Activated naive CD4-positive, alpha-beta T cell treated with anti-CD3 and anti-CD28 coated beads, Interleukin-2, amount 50 U/mL, for 72 hours (primary cell): ENCODE measurements around the gene UMODL1. TPM values are rescaled to one million over a fixed set of nuclear protein-coding genes. Genes with fewer than 3 reads are reported as not detected.
"Not testable (repeated sequence)": the region's sequence is repeated elsewhere in the genome, so short reads cannot be mapped to it uniquely, and the experiment has no call there.

Experiments used
- ATAC-seq, 2 donors: fragments of 150-1000 bp; cut with Tn5 transposase; 2 replicates each; pipeline ENCODE4 v1.10.0; 2021; ENCODE audit warnings: mild to moderate bottlenecking in 2 of 2, moderate library complexity in 2 of 2
- DNase-seq, 2 donors: peaks; one replicate each; pipeline ENCODE4 v3.0.0; 2021 to 2022; ENCODE audit warnings: low spot score in 2 of 2
- H3K27ac Mint-ChIP-seq, 2 donors: one replicate each; pipeline ENCODE4 v1.8.0; 2022; ENCODE audit warnings: mild to moderate bottlenecking in 2 of 2, mixed read lengths in 2 of 2
- H3K36me3 Mint-ChIP-seq, 2 donors: one replicate each; pipeline ENCODE4 v1.8.0; 2022; ENCODE audit warnings: mixed read lengths in 2 of 2
- H3K9me3 Mint-ChIP-seq, 2 donors: one replicate each; pipeline ENCODE4 v1.8.0; 2022; ENCODE audit warnings: mixed read lengths in 2 of 2
- total RNA-seq, 2 donors: library from RNA; stranded (reverse); gene quantifications; one replicate each; pipeline ENCODE4 v1.2.3, GENCODE V29; 2022

Gene UMODL1
- total RNA-seq, 2 donors from 2014 or later = 0.09 to 0.18 TPM

DNA sequence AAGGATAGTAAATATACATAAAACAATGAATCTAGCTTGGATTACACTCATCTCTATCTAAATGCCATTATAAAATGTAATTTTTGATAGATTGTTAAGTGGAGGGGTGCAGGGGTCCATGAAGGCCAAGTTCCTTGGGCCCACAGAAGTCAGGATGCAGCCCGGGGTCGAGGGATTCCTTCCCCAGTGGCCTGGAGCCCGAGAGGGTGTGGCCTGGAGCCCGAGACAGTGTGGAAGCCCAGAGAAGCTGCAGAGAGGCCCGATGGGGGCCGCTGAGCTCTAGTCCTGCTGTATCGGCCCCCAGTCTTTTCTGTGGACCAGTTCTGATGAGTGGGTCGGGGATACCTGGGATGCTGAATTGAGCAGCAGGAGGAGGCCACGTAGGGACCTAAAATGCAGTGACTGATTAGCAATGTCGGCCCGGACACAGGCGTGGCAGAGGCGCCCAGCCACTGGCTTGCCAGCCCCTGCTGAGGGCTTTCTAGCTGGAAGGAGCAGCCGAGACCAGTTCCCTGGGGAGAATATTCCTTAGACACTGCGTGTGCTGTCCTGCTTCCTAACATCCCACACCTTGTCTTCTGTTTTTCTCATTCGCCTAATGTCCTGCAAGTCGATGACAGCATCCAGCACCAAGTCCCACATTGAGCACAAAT lies 38.9 kb downstream of the UMODL1 start:
- Mint-ChIP-seq H3K9me3 (no peaks in the 10 kb centered on the region), H3K36me3 (no peaks in the 10 kb centered on the region), H3K27ac (no peak overlapping the region)
- no peak for DNase-seq
- ATAC-seq = no peak

DNA sequence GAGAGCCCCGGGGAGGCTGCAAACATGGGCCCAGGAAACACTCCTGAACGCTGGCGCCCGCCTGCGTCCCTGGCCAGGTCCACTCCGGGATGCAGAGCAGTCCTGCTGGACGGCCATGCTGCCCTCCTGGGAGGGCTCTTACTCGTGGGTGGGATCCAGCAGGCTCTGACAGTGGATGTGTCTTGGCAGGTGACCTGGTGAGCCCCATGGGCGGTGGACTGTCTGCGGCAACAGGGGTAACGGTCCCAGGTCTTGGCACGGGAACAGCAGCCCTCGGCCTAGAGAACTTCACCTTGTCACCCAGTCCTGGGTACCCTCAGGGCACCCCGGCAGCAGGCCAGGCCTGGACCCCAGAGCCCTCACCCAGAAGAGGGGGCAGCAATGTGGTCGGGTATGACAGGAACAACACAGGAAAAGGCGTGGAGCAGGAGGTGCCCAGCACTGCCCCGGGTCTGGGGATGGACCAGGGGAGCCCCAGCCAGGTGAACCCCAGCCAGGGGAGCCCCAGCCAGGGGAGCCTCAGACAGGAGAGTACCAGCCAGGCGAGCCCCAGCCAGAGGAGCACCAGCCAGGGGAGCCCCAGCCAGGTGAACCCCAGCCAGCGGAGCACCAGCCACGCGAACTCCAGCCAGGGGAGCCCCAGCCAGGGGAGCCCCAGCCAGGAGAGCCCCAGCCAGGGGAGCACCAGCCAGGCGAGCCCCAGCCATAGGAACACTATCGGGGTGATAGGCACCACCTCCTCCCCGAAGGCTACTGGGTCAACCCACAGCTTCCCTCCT lies 39.8 kb downstream of the UMODL1 start:
- H3K36me3 Mint-ChIP-seq = no peaks in the 10 kb centered on the region
- ATAC-seq = no peak
- no peaks in the 10 kb centered on the region for H3K9me3 Mint-ChIP-seq
- H3K27ac Mint-ChIP-seq = no peak overlapping the region
- DNase-seq = no peak

DNA sequence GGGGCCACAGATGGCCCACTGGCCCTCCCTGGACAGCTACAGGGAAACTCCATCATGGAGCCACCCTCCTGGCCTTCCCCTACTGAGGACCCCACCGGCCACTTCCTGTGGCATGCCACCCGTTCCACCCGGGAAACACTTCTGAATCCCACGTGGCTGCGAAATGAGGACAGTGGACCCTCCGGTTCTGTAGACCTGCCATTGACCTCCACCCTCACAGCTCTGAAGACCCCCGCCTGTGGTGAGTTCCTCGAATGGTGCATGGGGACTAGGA lies 40.3 kb downstream of the UMODL1 start:
- DNase-seq = no peak
- Mint-ChIP-seq H3K27ac (peak overlapping the region in 1 of 2 donors; percentile 36), H3K36me3 (no peaks in the 10 kb centered on the region), H3K9me3 (no peaks in the 10 kb centered on the region)
- no peak for ATAC-seq

DNA sequence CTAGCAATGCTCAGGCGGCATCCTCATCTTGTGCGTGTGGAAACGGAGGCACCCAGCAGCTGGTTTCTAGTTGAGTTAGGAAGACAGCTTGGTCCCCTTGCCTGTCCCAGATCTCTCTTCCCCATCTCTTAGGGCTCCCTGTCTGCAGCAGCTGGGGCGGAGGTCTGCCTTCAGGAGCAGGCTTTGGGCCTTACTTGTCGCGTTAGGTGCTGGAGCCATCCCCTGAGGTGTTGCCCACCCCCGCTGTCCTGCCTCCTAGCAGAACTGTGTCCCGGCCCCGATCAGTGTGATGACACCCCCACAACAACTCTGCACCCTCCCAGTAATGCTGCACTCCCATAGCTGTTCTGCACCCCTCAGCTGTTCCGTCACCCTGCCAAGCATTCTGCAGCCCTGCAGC lies 40.7 kb downstream of the UMODL1 start:
- H3K9me3 Mint-ChIP-seq = no peaks in the 10 kb centered on the region
- no peak for DNase-seq
- ATAC-seq = no peak
- peak overlapping the region in 1 of 2 donors; percentile 36 for H3K27ac Mint-ChIP-seq
- H3K36me3 Mint-ChIP-seq = no peaks in the 10 kb centered on the region

DNA sequence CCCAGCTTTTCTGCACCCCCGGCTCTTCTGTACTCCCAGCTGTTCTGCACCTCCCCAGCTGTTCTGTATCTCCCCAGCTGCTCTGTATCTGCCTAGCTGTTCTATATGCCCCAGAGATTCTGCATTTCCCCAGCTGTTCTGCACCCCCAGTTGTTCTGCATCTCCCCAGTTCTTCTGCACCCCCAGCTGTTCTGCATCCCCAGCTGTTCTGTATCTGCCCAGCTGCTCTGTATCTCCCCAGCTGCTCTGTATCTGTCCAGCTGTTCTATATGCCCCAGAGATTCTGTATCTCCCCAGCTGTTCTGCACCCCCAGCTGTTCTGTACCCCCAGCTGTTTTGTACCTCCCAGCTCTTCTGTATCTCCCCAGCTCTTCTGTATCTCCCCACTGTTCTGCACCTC lies 41.1 kb downstream of the UMODL1 start:
- no peaks in the 10 kb centered on the region for H3K36me3 Mint-ChIP-seq
- no peak for ATAC-seq
- no peak for DNase-seq
- no peaks in the 10 kb centered on the region for H3K9me3 Mint-ChIP-seq
- no peak overlapping the region for H3K27ac Mint-ChIP-seq

DNA sequence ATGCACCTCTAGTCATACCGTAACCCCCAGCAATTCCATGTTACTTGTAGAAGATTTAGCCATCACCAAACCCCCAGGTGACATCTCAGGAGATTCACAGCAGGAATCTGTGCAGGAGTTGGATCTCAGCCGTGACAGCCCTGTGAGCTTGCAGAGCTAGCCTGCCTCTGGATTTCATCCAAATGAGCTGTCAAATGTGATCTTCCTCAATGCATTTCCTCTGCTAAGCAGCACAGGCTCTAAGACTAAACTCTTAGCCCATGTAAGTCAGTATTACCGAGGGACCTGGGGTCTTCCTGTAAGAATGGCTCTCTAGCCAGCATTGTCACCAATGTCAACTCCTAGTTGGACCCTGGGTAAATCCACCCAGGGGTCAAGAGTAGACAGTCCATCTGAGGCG lies 41.7 kb downstream of the UMODL1 start:
- Mint-ChIP-seq H3K27ac (no peak overlapping the region), H3K36me3 (no peaks in the 10 kb centered on the region), H3K9me3 (no peaks in the 10 kb centered on the region)
- no peak for ATAC-seq
- no peak for DNase-seq

DNA sequence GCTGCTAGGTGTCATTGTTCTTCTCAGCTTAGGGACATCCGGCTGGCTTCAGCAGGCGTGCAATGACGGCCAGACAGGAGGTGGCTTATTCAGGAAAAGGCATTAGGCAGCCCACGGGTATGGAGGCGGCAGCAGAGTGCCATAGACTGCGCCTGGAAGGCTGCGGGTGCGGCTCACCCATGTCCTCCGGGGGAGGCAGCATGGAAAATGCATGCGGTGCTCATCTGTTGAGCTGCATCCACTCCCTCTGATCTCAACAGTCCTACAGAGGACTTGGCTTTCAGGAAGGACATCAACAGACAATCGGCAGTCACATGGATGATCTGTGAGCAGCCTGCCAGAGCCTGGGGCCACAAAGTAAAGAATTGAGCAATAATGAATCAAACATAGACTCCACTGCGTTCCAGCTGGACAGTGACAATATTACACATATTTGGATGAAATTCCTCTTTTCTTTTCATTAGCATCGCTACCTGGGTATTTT lies 42.9 kb downstream of the UMODL1 start:
- Mint-ChIP-seq H3K9me3 (no peaks in the 10 kb centered on the region), H3K36me3 (no peaks in the 10 kb centered on the region), H3K27ac (peak overlapping the region in 1 of 2 donors; percentile 25)
- DNase-seq (no peak), ATAC-seq (no peak)

DNA sequence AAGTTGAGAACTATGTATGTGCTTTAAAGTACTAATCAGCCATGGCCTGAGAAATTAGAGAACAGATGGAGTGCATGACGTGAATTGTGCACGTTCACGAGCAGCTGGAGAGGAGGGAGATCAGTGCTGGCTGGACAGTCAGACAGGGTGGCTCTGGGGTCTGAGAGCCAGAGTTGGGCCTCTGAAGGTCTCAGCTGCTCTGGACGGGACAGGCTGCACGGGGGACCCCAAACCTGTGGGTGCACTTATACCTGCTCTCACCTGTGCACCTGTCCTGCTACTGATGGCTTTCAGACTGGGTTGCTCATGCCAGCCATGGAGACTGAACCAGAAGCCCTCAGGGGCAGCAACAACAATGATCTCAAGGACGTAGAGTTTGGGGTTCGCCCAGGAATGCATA lies 43.5 kb downstream of the UMODL1 start:
- no peak for DNase-seq
- Mint-ChIP-seq H3K9me3 (no peaks in the 10 kb centered on the region), H3K27ac (peak overlapping the region in 1 of 2 donors; percentile 25), H3K36me3 (no peaks in the 10 kb centered on the region)
- ATAC-seq = no peak

DNA sequence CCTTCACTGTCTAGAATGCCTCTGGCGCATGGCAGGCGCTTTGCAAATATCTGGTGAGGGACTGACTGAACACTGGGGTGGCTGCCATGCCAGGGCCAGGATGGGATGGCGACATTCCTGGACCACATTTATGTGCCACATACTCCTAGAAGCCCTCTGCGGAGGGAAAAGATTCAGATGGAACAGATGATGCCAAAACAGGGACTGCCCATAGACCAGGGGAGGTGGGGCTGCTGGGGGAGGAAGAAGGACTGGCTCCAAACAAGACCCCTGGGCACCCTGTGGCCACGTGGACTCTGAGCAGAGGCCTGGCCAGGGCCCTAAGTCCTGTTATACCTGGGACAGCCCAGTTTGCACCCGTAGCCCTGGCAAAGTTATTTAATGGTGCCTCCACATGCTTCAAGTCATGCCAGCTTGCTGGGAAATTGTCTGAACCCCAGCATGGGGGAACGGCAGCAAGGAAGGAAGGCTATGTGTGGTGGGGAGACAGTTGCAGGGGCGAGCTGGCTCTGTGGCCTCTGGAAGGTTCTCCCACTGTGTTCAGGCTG lies 44.1 kb downstream of the UMODL1 start:
- DNase-seq (no peak), ATAC-seq (no peak)
- Mint-ChIP-seq H3K36me3 (no peaks in the 10 kb centered on the region), H3K27ac (no peak overlapping the region), H3K9me3 (no peaks in the 10 kb centered on the region)

DNA sequence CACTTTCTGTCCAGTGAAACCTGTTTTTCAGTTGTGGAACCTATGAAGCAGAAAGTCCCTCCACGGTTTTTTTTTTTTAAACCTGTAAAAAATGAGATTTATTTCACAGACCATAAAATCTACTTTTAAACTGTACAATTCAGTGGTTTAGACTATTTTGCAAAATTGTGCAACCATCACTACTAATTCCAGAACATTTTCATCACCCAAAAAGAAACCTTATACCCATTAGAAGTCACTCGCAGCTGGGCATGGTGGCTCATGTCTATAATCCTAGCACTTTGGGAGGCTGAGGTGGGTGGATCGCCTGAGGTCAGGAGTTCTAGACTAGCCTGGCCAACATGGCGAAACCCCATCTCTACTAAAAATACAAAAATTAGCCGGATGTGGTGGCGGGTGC lies 45.4 kb downstream of the UMODL1 start:
- not testable (repeated sequence) for ATAC-seq, DNase-seq, H3K27ac Mint-ChIP-seq, H3K36me3 Mint-ChIP-seq, H3K9me3 Mint-ChIP-seq

DNA sequence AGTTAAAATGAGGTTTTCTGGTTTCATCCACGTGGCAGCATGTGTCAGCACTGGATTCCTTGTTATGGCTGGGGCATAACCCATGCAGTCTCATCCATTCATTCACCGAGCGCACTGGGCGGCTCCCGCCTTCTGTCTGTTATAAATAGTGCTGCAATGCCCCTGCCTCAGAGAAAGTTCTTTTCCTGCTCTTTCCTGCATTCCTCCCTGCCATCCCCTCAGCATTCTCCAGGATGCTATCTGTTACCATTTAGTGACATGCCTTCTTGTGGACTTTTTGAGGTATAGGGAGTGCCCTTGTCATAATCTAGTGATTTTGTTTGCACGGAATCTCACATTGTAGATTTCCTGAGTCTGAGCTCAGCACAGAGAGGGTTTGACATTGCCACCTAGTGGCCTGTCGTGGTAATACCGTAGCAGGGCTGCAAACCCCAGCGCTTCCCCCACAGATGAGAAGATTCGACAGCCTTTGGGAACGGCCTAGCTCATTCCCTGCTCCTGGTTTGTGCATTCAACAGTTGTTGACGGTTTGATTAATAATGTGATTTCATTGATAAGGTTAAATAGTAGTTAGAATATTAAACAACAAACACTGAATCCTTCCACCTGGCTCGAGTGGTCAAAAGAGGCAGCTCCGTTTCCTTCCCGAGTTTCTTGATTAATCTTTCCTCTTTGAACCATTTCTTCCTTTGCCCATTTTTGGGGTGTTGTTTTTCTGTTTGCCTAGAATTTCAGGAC lies 46.3 kb downstream of the UMODL1 start:
- ATAC-seq (peak; percentile 80 to 84), DNase-seq (peak in 1 of 2 donors; percentile 83)
- Mint-ChIP-seq H3K36me3 (no peaks in the 10 kb centered on the region), H3K27ac (no peak overlapping the region), H3K9me3 (no peaks in the 10 kb centered on the region)

DNA sequence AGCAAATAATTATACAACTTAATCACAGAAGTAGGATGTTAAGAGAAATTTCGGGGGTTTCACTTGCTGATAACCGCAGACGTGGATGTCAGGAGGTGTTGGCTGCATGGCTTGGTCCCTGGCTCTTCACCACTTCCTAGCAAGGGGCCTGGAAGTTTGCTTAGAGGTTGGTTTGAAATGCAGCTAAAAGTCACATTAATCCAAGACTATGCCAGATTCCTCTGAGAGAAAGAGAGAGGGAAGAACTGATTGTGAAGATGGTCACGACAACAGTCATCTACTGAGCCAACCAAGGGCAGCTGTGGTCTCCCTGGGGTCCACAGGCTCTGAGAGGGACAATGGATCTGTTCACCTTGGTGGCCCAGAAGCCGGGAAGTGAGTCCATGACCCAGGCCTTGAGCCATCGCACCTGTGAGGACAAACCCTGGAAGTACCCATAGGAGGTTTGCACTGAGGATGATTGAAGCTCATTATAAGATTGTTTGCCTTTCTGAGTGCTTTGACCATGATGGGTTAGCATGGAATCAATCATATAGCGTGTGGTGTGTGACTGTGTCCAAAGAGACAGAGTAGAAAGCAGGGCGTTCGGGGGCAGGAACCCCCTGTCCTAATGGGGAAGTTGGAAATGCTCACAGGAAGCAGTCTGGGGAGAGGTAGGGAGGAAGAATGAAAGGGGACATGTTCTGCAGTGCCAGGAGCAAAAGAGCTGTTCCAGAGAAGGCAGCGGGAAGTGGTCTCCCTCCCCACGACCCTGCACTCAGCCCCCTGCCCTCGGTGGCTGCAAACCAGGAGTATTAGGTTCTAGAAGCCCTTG lies 47.1 kb downstream of the UMODL1 start:
- Mint-ChIP-seq H3K36me3 (no peaks in the 10 kb centered on the region), H3K27ac (no peak overlapping the region), H3K9me3 (no peaks in the 10 kb centered on the region)
- ATAC-seq (no peak), DNase-seq (no peak)

DNA sequence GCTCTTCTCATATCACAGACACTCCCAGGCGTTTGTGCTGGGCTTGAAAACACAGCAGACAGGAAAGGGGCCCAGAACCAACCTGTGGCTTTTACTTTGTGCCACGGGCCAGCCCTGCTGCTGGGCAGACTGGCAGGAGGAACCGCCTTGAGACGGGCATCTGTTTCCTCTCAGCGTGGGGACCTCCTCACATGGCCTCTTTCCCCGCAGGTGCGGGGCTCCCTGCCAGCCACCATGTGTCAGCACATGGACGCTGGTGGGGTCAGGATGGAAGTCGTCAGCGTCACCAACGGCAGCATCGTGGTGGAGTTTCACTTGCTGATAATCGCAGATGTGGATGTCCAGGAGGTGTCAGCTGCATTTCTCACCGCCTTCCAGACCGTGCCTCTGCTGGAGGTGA lies 47.8 kb downstream of the UMODL1 start:
- Mint-ChIP-seq H3K27ac (no peak overlapping the region), H3K36me3 (no peaks in the 10 kb centered on the region), H3K9me3 (no peaks in the 10 kb centered on the region)
- no peak for DNase-seq
- ATAC-seq = peak in 1 of 2 donors; percentile 11

DNA sequence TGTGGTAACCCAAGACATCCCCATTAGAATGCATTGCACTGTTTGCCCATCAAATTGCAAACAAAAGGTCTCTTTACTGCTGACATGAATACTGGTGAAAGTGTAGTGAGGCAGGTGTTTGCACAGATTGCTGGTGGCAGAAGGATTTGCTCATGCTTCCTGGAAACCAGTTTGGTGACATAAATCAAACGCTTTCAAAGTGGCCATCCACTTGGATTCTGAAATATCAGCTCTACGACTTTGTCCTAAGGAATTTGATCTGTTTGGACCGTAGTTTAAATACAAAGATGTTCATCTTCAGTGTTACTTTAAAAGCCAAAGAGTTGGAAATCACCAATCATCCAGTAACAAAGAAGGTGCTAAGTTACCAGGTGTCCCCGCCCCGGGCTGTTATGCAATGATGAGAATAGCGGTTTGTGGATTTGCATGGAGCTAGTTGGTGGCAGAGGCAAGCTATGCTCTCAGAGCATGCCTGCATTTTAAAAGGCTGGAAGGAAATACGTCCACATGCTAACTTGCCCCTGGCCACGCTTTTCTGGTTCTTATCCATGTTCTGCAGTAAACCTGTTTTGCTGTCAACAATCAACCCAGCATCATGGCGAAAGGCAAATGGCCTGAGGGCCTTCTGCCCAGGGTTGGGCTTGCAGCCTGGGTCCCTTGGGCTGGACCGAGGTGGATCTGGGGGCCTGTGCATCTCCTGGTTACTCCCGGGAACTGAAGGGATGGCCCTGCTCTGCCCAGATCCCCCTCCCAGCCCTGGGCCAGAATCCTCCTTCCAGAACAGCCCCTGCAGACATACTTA lies 49.2 kb downstream of the UMODL1 start:
- Mint-ChIP-seq H3K27ac (no peak overlapping the region), H3K36me3 (no peaks in the 10 kb centered on the region), H3K9me3 (no peaks in the 10 kb centered on the region)
- ATAC-seq (no peak), DNase-seq (no peak)

DNA sequence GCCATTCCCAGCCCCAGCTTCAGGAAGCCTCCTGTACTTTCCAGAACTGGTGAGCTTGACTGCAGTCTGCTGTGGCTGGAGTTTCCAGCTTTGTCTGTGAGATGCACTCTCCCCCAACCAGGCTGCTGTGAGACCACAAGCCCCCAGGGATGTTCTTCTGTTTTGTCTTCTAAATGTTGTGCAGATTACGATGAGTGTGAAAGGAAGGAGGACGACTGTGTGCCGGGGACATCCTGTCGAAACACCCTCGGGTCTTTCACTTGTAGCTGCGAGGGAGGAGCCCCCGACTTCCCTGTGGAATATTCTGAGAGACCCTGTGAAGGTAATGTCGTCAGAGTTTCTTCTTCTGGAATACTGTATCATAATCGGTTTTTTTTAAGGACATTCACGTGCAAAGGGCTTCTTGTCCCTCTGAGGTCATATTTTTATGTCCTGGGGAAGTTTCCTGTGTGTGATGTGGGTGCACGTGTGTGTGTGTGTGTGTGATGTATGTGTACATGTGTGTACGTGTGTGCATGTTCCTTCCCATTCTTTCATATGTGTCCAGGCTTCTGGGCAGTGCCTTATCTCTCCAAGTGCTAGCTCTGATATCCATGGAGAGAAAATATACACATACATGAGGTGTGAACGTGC lies 49.9 kb downstream of the UMODL1 start:
- ATAC-seq (no peak), DNase-seq (no peak)
- H3K27ac Mint-ChIP-seq = no peak overlapping the region
- H3K9me3 Mint-ChIP-seq = no peaks in the 10 kb centered on the region
- no peaks in the 10 kb centered on the region for H3K36me3 Mint-ChIP-seq
